ENCODE results near the gene CD58. TPM values are rescaled to one million over a fixed set of nuclear protein-coding genes. Genes with fewer than 3 reads are reported as not detected.
"Not testable (repeated sequence)": the region's sequence is repeated elsewhere in the genome, so short reads cannot be mapped to it uniquely, and the experiment has no call there.

Gene CD58
- total and polyA plus RNA-seq, 12 donors = 17.2 to 44.3 (median 28.9) TPM

- H3K27ac ChIP-seq; H3K27me3 ChIP-seq; intact Hi-C loops (cut with DNase I); H3K4me3 ChIP-seq; DNase-seq; H3K9me3 ChIP-seq: not testable (repeated sequence)
- WGBS, 2 donors = 55 to 61% methylated on average over 9 of the region's 9 CpGs
- ATAC-seq = peak in 1 of 8 donors; percentile 34
- H3K4me1 ChIP-seq = peaks cover 0 to 24% (median 11%) of the 10 kb centered on the region in 9 donors
- H3K36me3 ChIP-seq = peaks cover 0 to 12% (median 0%) of the 10 kb centered on the region in 9 donors
These were observed 18.4 kb upstream of the CD58 start for GRCh38 chr1:116589101-116589735.

GRCh38 chr1:116587501-116588227, 16.8 kb upstream of the CD58 start:
- Histone ChIP-seq H3K4me3 (no peak overlapping the region), H3K9me3 (no peaks in the 10 kb centered on the region), H3K36me3 (peaks cover 0 to 23% (median 0%) of the 10 kb centered on the region in 9 donors), H3K27me3 (no peaks in the 10 kb centered on the region), H3K27ac (peak overlapping the region in 6 of 10 donors; percentile 19 to 59 (median 30)), H3K4me1 (peaks cover 0 to 24% (median 7%) of the 10 kb centered on the region in 9 donors)
- no peak for TF ChIP-seq CTCF (IDR thresholded peaks at IDR 0.05)
- ATAC-seq (peak in 5 of 8 donors; percentile 32 to 62 (median 55)), DNase-seq (no peak)
- intact Hi-C loops (cut with DNase I) = no loop called here
- WGBS, 2 donors = 74 to 79% methylated on average over 5 of the region's 5 CpGs

GRCh38 chr1:116586741-116587143, 15.9 kb upstream of the CD58 start:
- Histone ChIP-seq H3K4me3 (no peak overlapping the region), H3K36me3 (peaks cover 0 to 23% (median 0%) of the 10 kb centered on the region in 9 donors), H3K9me3 (no peaks in the 10 kb centered on the region), H3K27me3 (no peaks in the 10 kb centered on the region), H3K27ac (no peak overlapping the region), H3K4me1 (peaks cover 0 to 24% (median 7%) of the 10 kb centered on the region in 9 donors)
- ATAC-seq = no peak
- WGBS, 2 donors = 82 to 88% methylated on average over 3 of the region's 3 CpGs
- DNase-seq = no peak
- no peak for TF ChIP-seq CTCF (IDR thresholded peaks at IDR 0.05)
- intact Hi-C loops (cut with DNase I) = no loop called here

GRCh38 chr1:116585886-116586285, 15.1 kb upstream of the CD58 start:
- Histone ChIP-seq H3K4me1 (peaks cover 0 to 27% (median 7%) of the 10 kb centered on the region in 9 donors), H3K27me3 (no peaks in the 10 kb centered on the region), H3K27ac (no peak overlapping the region), H3K9me3 (no peaks in the 10 kb centered on the region), H3K36me3 (peaks cover 0 to 23% (median 0%) of the 10 kb centered on the region in 9 donors), H3K4me3 (no peak overlapping the region)
- 64 to 72% methylated on average over 1 of the region's 1 CpG for WGBS, 2 donors
- TF ChIP-seq CTCF (IDR thresholded peaks at IDR 0.05) = no peak
- intact Hi-C loops (cut with DNase I) = no loop called here
- DNase-seq = no peak
- ATAC-seq = no peak
